Heart left ventricle (tissue), 13 donors: ENCODE data around the gene TMEM79.

Source experiments
- CTCF ChIP-seq, 12 donors: fragments of 200-600 bp; sonication (generic) in 4 of 12; IDR thresholded peaks; one replicate each; pipeline versions ENCODE4 v1.5.0 to v1.8.0; 2018 to 2022; ENCODE audit warnings: antibody characterized with exemption in 12 of 12, mild to moderate bottlenecking in 5 of 12
- POLR2A ChIP-seq, 2 donors: fragments of 450-650 bp; IDR thresholded peaks; one replicate each; pipeline ENCODE4 v1.6.1; 2017; ENCODE audit warnings: antibody characterized with exemption in 2 of 2, mild to moderate bottlenecking in 2 of 2, moderate library complexity in 2 of 2
- donor health status: ischemic (EF 13 %, LVEDD 7.1; RV severe dilation, severe dysfunction).
- donor health status: DM: no; HTN: yes; CAD: no.
- donor health status: DM: no; HTN: no; CAD: no.
- donor health status: ischemic (EF 25% LVEDD 6.9; RV normal size, moderate dysfunction).
- donor health status: ischemic (EF 25% LVEDD 5.7; RV mildly dilated, moderate dysfunction).
- donor health status: ischemic (EF 35%, LVEDD 5.7; RV mildly dilated, moderate dysfunction).
- donor health status: nonischemic (EF 11% LVEDD 7.7; RV severe dilation, severe dysfunction).
- donor health status: DM: yes; HTN: yes; CAD: no.
- donor health status: PGD.
- donor health status: ischemic (EF 29% LVEDD 5.4; RV normal size, mild dysfunction).
- donor health status: nonischemic (EF 23%, LVEDD 6.1; RV moderate dilation, normal function).

- TF ChIP-seq POLR2A (IDR thresholded peaks at IDR 0.05) (no peak), CTCF (IDR thresholded peaks at IDR 0.05) (no peak)
Observed at GRCh38 chr1:156276966-156277381, 7.2 kb upstream of the TMEM79 start.
